Endodermal cell (in vitro differentiated cells): Measurements from ENCODE around the gene ROCK2. TPM values are rescaled to one million over a fixed set of nuclear protein-coding genes. Genes with fewer than 3 reads are reported as not detected.

Experiments
- DNase-seq: peaks from one replicate; pipeline ENCODE4 v3.0.0-alpha.2; 2017
- H3K27ac ChIP-seq: 2 replicates; pipeline ENCODE4 v1.5.1; 2013; ENCODE audit warnings: mild to moderate bottlenecking, low read depth, low read length, moderate library complexity
- H3K27me3 ChIP-seq: 2 replicates; pipeline ENCODE4 v1.6.1; 2013; ENCODE audit warnings: mild to moderate bottlenecking, low read length, moderate library complexity; ENCODE audit not compliant: insufficient read depth, control insufficient read depth, poor library complexity, severe bottlenecking
- H3K36me3 ChIP-seq: 2 replicates; pipeline ENCODE4 v1.7.0; 2013; ENCODE audit warnings: mild to moderate bottlenecking, low read length, moderate library complexity; ENCODE audit not compliant: control insufficient read depth, insufficient read depth
- H3K4me1 ChIP-seq: one replicate; pipeline ENCODE4 v1.7.0; 2013; ENCODE audit warnings: low read length; ENCODE audit not compliant: control insufficient read depth, insufficient read depth
- H3K4me3 ChIP-seq: 2 replicates; pipeline ENCODE4 v1.5.1; 2013; ENCODE audit warnings: mild to moderate bottlenecking, low read length, moderate library complexity
- H3K9ac ChIP-seq: 2 replicates; pipeline ENCODE4 v1.6.1; 2013; ENCODE audit warnings: mild to moderate bottlenecking, low read length, moderate library complexity; ENCODE audit not compliant: poor library complexity, severe bottlenecking; ENCODE audit errors: extremely low read depth
- H3K9me3 ChIP-seq: 2 replicates; pipeline ENCODE4 v1.6.1; 2013; ENCODE audit warnings: mild to moderate bottlenecking, low read length, moderate library complexity; ENCODE audit not compliant: control insufficient read depth
- H3K27ac Mint-ChIP-seq: 2 replicates; pipeline ENCODE4 v1.8.0; 2020; ENCODE audit warnings: mixed read lengths
- H3K27me3 Mint-ChIP-seq: 2 replicates; pipeline ENCODE4 v1.8.0; 2021; ENCODE audit warnings: mild to moderate bottlenecking, mixed read lengths; ENCODE audit not compliant: insufficient read depth
- H3K36me3 Mint-ChIP-seq: 2 replicates; pipeline ENCODE4 v1.8.0; 2020; ENCODE audit warnings: low read depth, mixed read lengths
- H3K4me1 Mint-ChIP-seq: 2 replicates; pipeline ENCODE4 v1.8.0; 2020; ENCODE audit warnings: mixed read lengths
- H3K4me3 Mint-ChIP-seq: 2 replicates; pipeline ENCODE4 v1.8.0; 2020; ENCODE audit warnings: mild to moderate bottlenecking, moderate library complexity, mixed read lengths
- H3K9me3 Mint-ChIP-seq: 2 replicates; pipeline ENCODE4 v1.8.0; 2020; ENCODE audit warnings: mild to moderate bottlenecking, mixed read lengths
- CTCF ChIP-seq: fragments of 200-600 bp; sonication (generic); conservative IDR thresholded peaks from 2 replicates; pipeline ENCODE4 v1.5.0; 2021; ENCODE audit warnings: antibody characterized with exemption, mild to moderate bottlenecking
- WGBS, 2 experiments: methylation state at CpG; one replicate each; pipeline versions ENCODE4 v1.1.5 to v1.1.7; 2013; ENCODE audit warnings: missing lambda C conversion rate in 2 of 2, mixed read lengths in 1 of 2; ENCODE audit not compliant: insufficient coverage in 1 of 2, insufficient read length in 1 of 2; 5-methylcytosine and 5-hydroxymethylcytosine counted together
- total RNA-seq, 2 donors: library from RNA; stranded (reverse); fragmentation: NEBNext Ultra II Directional in 1 of 2; extraction: Animal tissue kit (Norgen Biotek cat#: 25700) in 1 of 2; gene quantifications; 2 replicates in 1 of 2; 3 replicates in 1 of 2; pipeline ENCODE4 v1.2.1, GENCODE V29; 2021

ROCK2 gene
- total RNA-seq, 2 donors from 2014 or later = 27.2 to 32.6 TPM

DNA sequence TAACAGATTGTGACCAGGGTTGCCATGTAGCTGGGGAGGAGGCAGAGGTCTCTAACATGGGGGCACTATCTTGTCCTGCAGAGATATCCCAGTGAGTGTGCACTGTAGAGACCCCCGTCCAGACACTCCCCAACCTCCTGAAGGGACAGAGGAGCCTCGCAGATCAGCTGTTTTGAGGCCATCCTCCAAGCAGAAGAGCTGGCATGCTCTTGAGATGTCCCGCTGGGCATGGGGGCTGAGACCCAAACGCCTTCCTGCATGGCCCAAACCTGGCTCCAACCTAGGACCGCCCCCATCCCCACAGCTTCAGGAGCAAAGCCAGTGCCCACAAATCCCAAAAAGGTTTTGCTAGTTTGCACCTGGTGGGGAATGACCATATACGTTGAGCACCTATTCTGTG lies 191.8 kb downstream of the ROCK2 start:
- Mint-ChIP-seq H3K9me3 (no peaks in the 10 kb centered on the region), H3K36me3 (no peaks in the 10 kb centered on the region), H3K4me3 (no peak overlapping the region), H3K4me1 (peaks cover 14% of the 10 kb centered on the region), H3K27me3 (peaks cover 18% of the 10 kb centered on the region), H3K27ac (no peak overlapping the region)
- Histone ChIP-seq H3K4me3 (no peak overlapping the region), H3K9me3 (no peaks in the 10 kb centered on the region), H3K27me3 (no peaks in the 10 kb centered on the region), H3K36me3 (no peaks in the 10 kb centered on the region), H3K4me1 (peaks cover 5% of the 10 kb centered on the region), H3K27ac (no peak overlapping the region), H3K9ac (no peak overlapping the region)
- no peak for TF ChIP-seq CTCF
- DNase-seq = no peak
- 88 to 90% methylated on average over 5 to 6 of the region's 6 CpGs for WGBS, 2 experiments

- no peak overlapping the region for H3K27ac Mint-ChIP-seq
- no peak overlapping the region for H3K9ac ChIP-seq
- no peak for DNase-seq
- no peaks in the 10 kb centered on the region for H3K4me1 ChIP-seq
- H3K9me3 Mint-ChIP-seq = peaks cover 3% of the 10 kb centered on the region
- H3K9me3 ChIP-seq = no peaks in the 10 kb centered on the region
- H3K4me3 ChIP-seq = no peak overlapping the region
- H3K36me3 Mint-ChIP-seq = no peaks in the 10 kb centered on the region
- 95% methylated on average over 3 of the region's 3 CpGs; no CpG with 5 or more reads in 1 of the 2 experiments for WGBS, 2 experiments
- H3K36me3 ChIP-seq = no peaks in the 10 kb centered on the region
- no peaks in the 10 kb centered on the region for H3K27me3 ChIP-seq
- H3K27ac ChIP-seq = no peak overlapping the region
- H3K4me3 Mint-ChIP-seq = no peak overlapping the region
- no peak for TF ChIP-seq CTCF
- peaks cover 10% of the 10 kb centered on the region for H3K27me3 Mint-ChIP-seq
- peaks cover 10% of the 10 kb centered on the region for H3K4me1 Mint-ChIP-seq
Measured at GRCh38 chr2:11147263-11147662, 197.2 kb downstream of the ROCK2 start.

DNA sequence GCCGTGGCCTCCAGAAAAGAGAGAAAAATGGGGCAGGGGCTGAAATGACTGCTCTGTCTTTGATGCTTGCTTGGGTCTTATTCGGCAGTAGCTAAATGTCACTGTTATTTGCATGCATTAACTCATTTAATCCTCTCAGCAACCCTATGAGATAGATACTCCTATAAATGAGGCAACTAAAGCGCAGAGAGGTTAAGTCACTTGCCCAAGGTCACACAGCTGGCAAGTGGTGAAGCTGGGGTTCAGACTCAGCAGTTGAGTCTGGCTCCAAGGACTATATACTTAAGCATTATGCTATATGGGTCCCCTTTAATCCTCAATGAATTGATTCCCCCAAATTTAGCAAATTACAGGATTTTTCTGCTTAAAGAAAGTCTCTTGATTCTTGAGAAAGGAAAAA lies 198.4 kb downstream of the ROCK2 start:
- Histone ChIP-seq H3K4me1 (no peaks in the 10 kb centered on the region), H3K27ac (no peak overlapping the region), H3K4me3 (no peak overlapping the region), H3K27me3 (no peaks in the 10 kb centered on the region), H3K9me3 (no peaks in the 10 kb centered on the region), H3K36me3 (no peaks in the 10 kb centered on the region), H3K9ac (no peak overlapping the region)
- no peak for DNase-seq
- WGBS, 2 experiments = 88 to 93% methylated on average over 3 of the region's 3 CpGs
- Mint-ChIP-seq H3K4me1 (peaks cover 5% of the 10 kb centered on the region), H3K4me3 (no peak overlapping the region), H3K9me3 (peaks cover 3% of the 10 kb centered on the region), H3K27ac (no peak overlapping the region), H3K27me3 (peaks cover 6% of the 10 kb centered on the region), H3K36me3 (no peaks in the 10 kb centered on the region)
- no peak for TF ChIP-seq CTCF
